ENCODE data around the gene HOXC13.

DNA sequence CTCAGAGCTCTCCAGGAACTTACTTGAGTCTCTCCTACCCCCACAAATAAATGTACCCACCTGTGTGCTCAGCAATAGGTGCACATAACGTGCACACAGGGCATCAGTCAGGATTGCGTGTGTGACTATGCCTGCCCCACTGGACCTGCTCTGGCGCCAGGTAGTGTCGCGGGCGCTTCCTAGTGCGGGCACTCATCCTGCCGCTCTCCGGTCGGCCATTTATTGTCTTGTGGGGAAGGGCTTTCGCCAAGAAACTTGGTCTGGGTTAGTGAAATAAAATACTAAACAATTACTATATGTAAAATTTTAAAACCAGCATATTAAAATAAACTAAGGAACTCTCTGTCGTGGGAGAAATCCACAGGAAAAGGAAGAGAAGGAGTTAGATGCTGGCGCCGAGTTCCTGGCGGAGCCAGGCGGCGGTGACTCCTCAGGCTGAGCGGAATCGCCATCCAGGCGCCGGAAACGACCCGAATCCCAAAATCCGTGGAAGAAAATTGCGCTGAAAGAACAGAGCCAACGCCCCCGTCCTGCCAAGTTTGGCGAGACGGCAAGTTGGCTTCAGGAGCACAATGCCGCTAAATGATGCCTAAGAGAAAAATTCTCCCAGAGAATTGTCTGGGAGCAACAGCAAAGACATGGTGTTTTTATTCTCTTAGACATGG lies 7.9 kb upstream of the HOXC13 start:
- TF ChIP-seq, protein P1, sequence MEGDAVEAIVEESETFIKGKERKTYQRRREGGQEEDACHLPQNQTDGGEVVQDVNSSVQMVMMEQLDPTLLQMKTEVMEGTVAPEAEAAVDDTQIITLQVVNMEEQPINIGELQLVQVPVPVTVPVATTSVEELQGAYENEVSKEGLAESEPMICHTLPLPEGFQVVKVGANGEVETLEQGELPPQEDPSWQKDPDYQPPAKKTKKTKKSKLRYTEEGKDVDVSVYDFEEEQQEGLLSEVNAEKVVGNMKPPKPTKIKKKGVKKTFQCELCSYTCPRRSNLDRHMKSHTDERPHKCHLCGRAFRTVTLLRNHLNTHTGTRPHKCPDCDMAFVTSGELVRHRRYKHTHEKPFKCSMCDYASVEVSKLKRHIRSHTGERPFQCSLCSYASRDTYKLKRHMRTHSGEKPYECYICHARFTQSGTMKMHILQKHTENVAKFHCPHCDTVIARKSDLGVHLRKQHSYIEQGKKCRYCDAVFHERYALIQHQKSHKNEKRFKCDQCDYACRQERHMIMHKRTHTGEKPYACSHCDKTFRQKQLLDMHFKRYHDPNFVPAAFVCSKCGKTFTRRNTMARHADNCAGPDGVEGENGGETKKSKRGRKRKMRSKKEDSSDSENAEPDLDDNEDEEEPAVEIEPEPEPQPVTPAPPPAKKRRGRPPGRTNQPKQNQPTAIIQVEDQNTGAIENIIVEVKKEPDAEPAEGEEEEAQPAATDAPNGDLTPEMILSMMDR (IDR thresholded peaks at IDR 0.05) = no peak
- TF ChIP-seq POLR2A (IDR thresholded peaks at IDR 0.05) = no peak

Measured in prostate gland (tissue), 2 donors.